Peyer's patch (tissue), 4 donors: ENCODE results near the gene MAP6D1. TPM values are rescaled to one million over a fixed set of nuclear protein-coding genes. Genes with fewer than 3 reads are reported as not detected.

Experiments used
- DNase-seq, 3 donors: peaks; one replicate each; pipeline ENCODE4 v3.0.0-alpha.2; 2017 to 2019
- H3K27ac ChIP-seq, 4 donors: fragments of 200-600 bp; sonication (generic); one replicate each; pipeline ENCODE4 v1.5.1; 2016 to 2019
- H3K27me3 ChIP-seq, 2 donors: fragments of 200-600 bp; sonication (generic); one replicate each; pipeline ENCODE4 v1.5.1; 2019
- H3K36me3 ChIP-seq, 3 donors: fragments of 200-600 bp; sonication (generic); one replicate each; pipeline ENCODE4 v1.5.1; 2016 to 2019
- H3K4me1 ChIP-seq, 4 donors: fragments of 200-600 bp; sonication (generic); one replicate each; pipeline ENCODE4 v1.5.1; 2016 to 2019
- H3K4me3 ChIP-seq, 4 donors: fragments of 200-600 bp; sonication (generic); 1 replicate in 3 of 4; 2 replicates in 1 of 4; pipeline ENCODE4 v1.5.1; 2016 to 2019; ENCODE audit warnings: mild to moderate bottlenecking in 1 of 4
- H3K9me3 ChIP-seq, 4 donors: fragments of 200-600 bp; sonication (generic); one replicate each; pipeline ENCODE4 v1.5.1; 2016 to 2019; ENCODE audit warnings: mild to moderate bottlenecking in 1 of 4
- POLR2A ChIP-seq, 2 donors: fragments of 450-650 bp; IDR thresholded peaks; one replicate each; pipeline ENCODE4 v1.5.1; 2017; ENCODE audit warnings: antibody characterized with exemption in 2 of 2, mild to moderate bottlenecking in 2 of 2, moderate library complexity in 2 of 2
- total RNA-seq, 4 donors: library from RNA; depleted of rRNA; stranded (reverse); fragments of >200 nt; gene quantifications; one replicate each; pipeline ENCODE4 v1.1.0, GENCODE V29; 2016
- TF ChIP-seq, protein P1 (sequence below), 6 experiments: fragments of 450-650 bp in 4 of 6; fragments of 200-600 bp in 2 of 6; sonication (generic) in 1 of 6; IDR thresholded peaks; one replicate each; pipeline ENCODE4 v1.5.1; 2017 to 2019; ENCODE audit warnings: antibody characterized with exemption in 6 of 6, mild to moderate bottlenecking in 3 of 6, moderate library complexity in 1 of 6

Gene MAP6D1
- total RNA-seq, 4 donors from 2014 or later = 1.8 to 9.9 (median 2.0) TPM; not detected in 1

DNA sequence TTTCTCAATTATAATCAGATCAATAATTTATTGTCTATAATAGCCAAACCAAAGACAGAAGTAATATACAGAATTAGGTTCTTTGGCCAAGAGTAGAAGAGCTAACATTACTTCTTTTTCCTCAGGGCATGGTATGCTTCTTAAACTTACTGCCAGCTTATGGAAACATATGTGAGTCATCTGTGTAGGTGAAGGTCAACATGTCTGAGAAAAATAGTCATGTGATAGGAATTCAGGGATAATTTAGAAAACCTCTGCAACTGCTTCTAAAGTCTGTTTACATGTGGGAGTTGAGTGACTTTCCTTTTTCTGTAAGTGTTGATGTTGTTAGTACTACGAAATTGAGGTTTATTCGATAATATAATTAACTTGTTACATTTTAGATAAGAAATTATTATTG, 19.2 kb upstream of the MAP6D1 start:
- Histone ChIP-seq H3K4me3 (no peak overlapping the region), H3K9me3 (no peaks in the 10 kb centered on the region), H3K4me1 (no peaks in the 10 kb centered on the region), H3K27ac (no peak overlapping the region), H3K27me3 (no peaks in the 10 kb centered on the region), H3K36me3 (peaks cover 0 to 89% (median 0%) of the 10 kb centered on the region in 3 donors)
- no peak for DNase-seq
- TF ChIP-seq, protein P1, sequence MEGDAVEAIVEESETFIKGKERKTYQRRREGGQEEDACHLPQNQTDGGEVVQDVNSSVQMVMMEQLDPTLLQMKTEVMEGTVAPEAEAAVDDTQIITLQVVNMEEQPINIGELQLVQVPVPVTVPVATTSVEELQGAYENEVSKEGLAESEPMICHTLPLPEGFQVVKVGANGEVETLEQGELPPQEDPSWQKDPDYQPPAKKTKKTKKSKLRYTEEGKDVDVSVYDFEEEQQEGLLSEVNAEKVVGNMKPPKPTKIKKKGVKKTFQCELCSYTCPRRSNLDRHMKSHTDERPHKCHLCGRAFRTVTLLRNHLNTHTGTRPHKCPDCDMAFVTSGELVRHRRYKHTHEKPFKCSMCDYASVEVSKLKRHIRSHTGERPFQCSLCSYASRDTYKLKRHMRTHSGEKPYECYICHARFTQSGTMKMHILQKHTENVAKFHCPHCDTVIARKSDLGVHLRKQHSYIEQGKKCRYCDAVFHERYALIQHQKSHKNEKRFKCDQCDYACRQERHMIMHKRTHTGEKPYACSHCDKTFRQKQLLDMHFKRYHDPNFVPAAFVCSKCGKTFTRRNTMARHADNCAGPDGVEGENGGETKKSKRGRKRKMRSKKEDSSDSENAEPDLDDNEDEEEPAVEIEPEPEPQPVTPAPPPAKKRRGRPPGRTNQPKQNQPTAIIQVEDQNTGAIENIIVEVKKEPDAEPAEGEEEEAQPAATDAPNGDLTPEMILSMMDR (IDR thresholded peaks at IDR 0.05) = no peak
- no peak for TF ChIP-seq POLR2A (IDR thresholded peaks at IDR 0.05)

DNA sequence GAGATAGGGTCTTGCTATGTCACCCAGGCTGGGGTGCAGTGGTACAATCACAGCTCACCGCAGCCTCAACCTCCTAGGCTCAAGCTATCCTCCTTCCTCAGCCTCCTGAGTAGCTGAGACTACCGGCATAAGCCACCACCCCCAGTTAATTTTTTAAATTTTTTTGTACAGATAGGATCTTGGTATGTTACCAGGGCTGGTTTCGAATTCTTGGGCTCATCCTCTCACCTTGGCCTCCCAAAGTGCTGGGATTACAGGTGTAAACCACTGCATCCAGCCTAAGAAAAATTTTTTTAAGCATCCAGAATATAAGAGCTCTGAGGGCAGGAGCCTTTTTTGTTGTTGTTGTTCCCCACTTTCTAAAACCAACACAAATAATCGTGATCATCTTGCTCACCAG, 14.4 kb upstream of the MAP6D1 start:
- no peak for DNase-seq

DNA sequence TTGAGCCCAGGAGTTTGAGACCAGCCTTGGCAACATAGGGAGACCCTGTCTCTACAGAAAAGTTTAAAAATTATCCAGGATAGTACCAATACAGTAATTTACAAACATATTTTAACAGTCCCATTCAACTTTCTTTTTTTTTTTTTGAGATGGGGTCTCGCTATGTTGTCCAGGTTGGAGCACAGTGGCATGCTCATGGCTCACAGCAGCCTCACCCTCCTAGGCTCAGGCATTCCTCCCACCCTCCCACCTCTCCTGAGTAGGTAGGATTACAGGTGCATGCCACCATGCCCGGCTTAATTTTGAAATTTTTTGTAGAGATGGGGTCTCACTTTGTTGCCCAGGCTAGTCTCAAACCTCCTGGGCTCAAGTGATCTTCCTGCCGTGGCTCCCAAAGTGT, 12.5 kb upstream of the MAP6D1 start:
- H3K9me3 ChIP-seq = no peaks in the 10 kb centered on the region
- TF ChIP-seq POLR2A (IDR thresholded peaks at IDR 0.05) = no peak
- TF ChIP-seq, protein P1 (IDR thresholded peaks at IDR 0.05) = no peak
- peaks cover 0 to 74% (median 0%) of the 10 kb centered on the region in 3 donors for H3K36me3 ChIP-seq
- H3K27me3 ChIP-seq = no peaks in the 10 kb centered on the region
- H3K27ac ChIP-seq = no peak overlapping the region
- no peak overlapping the region for H3K4me3 ChIP-seq
- DNase-seq = no peak
- no peaks in the 10 kb centered on the region for H3K4me1 ChIP-seq

More for the DNA sequence above, 14.4 kb upstream of the MAP6D1 start:
- TF ChIP-seq POLR2A (IDR thresholded peaks at IDR 0.05) = no peak
- TF ChIP-seq, protein P1 (IDR thresholded peaks at IDR 0.05) = no peak
- no peak overlapping the region for H3K27ac ChIP-seq
- H3K9me3 ChIP-seq = no peaks in the 10 kb centered on the region
- no peaks in the 10 kb centered on the region for H3K27me3 ChIP-seq
- peaks cover 0 to 74% (median 0%) of the 10 kb centered on the region in 3 donors for H3K36me3 ChIP-seq
- no peak overlapping the region for H3K4me3 ChIP-seq
- H3K4me1 ChIP-seq = no peaks in the 10 kb centered on the region

DNA sequence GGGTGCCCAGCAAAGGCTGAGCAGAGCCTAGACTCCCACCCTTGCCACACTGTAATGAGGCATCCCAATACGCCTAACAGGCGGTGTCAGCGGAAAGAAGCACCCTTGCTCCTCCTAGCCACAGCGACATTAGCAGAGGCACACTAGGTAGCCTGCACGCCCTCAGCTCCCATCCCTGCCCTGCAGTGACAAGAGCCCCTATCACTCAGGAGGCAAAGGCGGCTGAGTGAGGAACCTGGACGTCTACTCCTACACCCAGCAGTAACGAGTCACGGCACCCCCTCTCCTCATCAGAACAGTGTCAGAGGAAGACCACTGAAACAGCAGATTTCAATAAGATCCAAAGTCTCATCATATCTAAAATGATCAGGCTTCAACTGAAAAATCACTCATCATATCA, 12.0 kb upstream of the MAP6D1 start:
- TF ChIP-seq, protein P1 (IDR thresholded peaks at IDR 0.05) = no peak
- TF ChIP-seq POLR2A (IDR thresholded peaks at IDR 0.05) = no peak
- H3K27me3 ChIP-seq = no peaks in the 10 kb centered on the region
- no peak overlapping the region for H3K27ac ChIP-seq
- no peaks in the 10 kb centered on the region for H3K9me3 ChIP-seq
- H3K36me3 ChIP-seq = peaks cover 0 to 75% (median 0%) of the 10 kb centered on the region in 3 donors
- H3K4me3 ChIP-seq = no peak overlapping the region
- DNase-seq = no peak
- no peaks in the 10 kb centered on the region for H3K4me1 ChIP-seq

DNA sequence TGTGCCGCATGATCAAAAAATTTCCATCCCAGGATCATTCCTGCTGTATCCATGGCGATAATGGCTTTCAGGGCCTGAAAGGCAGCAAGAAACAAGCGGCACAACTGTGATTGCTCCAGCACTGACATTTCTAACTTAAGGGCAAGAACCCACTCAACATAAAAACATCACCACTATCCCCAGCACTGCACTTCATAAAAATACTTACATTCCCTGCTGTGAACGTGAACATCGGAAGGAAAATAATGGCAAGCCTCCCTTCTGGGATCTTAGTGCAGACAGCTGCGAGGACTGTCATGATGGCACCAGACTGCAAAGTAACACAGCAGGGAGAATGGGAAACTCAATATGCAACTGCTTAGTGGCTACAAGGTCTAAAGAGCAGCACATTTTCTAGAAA, 8.1 kb upstream of the MAP6D1 start:
- Histone ChIP-seq H3K9me3 (no peaks in the 10 kb centered on the region), H3K4me1 (no peaks in the 10 kb centered on the region), H3K27ac (no peak overlapping the region), H3K36me3 (peaks cover 0 to 73% (median 0%) of the 10 kb centered on the region in 3 donors), H3K4me3 (no peak overlapping the region), H3K27me3 (no peaks in the 10 kb centered on the region)
- TF ChIP-seq, protein P1 (IDR thresholded peaks at IDR 0.05) = no peak
- no peak for TF ChIP-seq POLR2A (IDR thresholded peaks at IDR 0.05)
- DNase-seq = no peak

DNA sequence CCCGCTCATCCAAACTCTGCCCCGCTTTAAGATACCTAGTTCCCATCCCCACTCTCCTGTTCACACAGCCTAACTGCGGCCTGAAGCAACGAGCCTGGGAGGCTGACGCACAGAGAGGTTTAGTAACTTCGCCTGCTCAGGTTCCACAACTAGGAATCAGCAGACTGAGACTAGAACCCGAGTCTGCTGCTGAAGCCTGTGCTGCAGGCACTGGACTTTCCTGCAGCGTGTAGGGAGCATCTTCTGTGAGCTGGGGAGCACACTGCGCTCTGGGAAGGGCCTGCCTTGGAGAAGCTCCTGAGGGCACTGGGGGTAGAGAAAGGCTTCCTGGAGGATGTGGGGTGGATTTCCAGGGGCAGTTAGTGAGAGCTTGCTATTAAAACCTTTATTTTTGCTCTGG, 4.8 kb upstream of the MAP6D1 start:
- H3K27ac ChIP-seq = no peak overlapping the region
- DNase-seq = no peak
- H3K27me3 ChIP-seq = no peaks in the 10 kb centered on the region
- TF ChIP-seq POLR2A (IDR thresholded peaks at IDR 0.05) = no peak
- TF ChIP-seq, protein P1 (IDR thresholded peaks at IDR 0.05) = no peak
- H3K9me3 ChIP-seq = no peaks in the 10 kb centered on the region
- no peak overlapping the region for H3K4me3 ChIP-seq
- peaks cover 0 to under 1% (median 0%) of the 10 kb centered on the region in 4 donors for H3K4me1 ChIP-seq
- peaks cover 0 to 62% (median 0%) of the 10 kb centered on the region in 3 donors for H3K36me3 ChIP-seq
